T-helper 22 cell (primary cell): ENCODE results near the gene SLC17A9.
"Not testable (repeated sequence)": the region's sequence is repeated elsewhere in the genome, so short reads cannot be mapped to it uniquely, and the experiment has no call there.

ENCODE experiments used
- DNase-seq: peaks from one replicate; pipeline ENCODE4 v3.0.0-alpha.2; 2020; ENCODE audit warnings: low read depth

The SLC17A9 gene

GRCh38 chr20:62956387-62957135 is 4.1 kb downstream of the SLC17A9 start:
- DNase-seq = no peak

GRCh38 chr20:62957136-62958117 is 4.9 kb downstream of the SLC17A9 start:
- no peak for DNase-seq

- no peak for DNase-seq
Observed at GRCh38 chr20:62958388-62959100, 6.0 kb downstream of the SLC17A9 start.

DNA sequence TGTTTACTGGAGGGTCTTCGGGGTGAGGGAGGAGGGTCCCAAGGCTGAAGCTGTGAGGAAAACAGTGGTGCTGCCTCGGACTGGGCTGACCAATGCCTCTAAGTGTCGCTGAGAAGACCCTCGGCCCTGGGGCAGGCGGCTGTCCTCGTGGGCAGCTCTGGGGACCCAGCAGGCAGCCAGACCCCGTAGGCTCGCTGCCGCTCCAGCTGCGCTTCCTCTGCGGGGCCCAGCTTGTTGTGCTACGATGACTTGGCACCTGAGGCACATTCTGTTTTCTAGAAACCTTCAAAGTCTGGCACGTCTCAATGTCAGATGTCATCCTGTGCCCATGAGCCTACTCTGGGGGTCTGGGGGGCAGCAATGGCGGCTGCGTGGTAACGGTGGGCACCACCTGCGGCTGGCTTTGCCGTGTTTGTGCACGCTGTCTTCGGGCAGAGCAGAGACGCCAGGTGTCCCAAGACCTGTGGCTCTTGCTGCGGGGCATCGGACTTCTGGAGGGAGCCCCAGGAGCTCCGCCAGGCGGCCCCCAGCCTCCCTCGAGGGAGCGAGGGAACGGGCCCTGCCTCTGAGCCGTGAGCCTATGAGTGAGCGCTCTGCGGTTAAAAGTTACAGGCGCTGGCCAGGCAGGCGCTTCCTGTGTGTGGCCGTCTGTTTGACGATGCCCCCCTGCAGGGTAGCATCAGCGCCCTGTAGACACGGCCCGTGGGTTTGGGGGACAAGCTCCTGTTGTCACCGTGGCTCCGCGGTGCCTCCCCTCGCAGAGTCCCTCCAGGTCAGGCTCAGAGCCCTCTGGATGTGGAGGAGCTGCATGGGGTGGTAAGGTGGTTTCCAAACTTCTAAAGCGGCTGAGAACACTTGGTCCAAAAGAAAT is 6.8 kb downstream of the SLC17A9 start:
- no peak for DNase-seq

- no peak for DNase-seq
Observed at GRCh38 chr20:62959998-62960436, 7.5 kb downstream of the SLC17A9 start.

DNA sequence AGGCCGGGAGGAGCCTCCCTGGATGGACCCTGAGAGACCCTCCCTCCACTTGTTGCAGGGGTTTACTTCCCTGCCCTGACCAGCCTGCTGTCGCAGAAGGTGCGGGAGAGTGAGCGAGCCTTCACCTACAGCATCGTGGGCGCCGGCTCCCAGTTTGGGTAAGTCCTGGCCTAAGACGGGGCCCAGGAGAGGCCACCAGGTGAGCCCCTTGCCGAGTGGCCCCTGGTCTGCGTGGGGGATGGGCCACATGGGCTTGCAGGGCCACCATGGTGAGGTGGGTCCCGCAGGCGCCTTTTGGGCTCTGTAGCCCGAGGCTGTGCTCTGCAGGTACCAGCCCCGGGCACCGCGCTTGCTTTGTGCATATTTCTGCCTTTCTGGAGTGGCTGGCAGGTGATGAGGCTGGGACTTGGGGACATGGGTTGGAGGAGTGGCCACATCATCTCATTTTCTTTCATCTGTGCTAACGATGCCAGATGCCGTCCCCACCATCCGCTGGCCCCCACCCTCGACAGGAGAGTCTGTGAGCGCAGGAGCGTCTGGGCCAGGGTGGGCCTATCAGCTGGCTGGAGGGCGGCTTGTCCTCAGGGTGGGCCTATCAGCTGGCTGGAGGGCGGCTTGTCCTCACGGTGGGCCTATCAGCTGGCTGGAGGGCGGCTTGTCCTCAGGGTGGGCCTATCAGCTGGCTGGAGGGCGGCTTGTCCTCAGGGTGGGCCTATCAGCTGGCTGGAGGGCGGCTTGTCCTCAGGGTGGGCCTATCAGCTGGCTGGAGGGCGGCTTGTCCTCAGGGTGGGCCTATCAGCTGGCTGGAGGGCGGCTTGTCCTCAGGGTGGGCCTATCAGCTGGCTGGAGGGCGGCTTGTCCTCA is 8.2 kb downstream of the SLC17A9 start:
- not testable (repeated sequence) for DNase-seq

DNA sequence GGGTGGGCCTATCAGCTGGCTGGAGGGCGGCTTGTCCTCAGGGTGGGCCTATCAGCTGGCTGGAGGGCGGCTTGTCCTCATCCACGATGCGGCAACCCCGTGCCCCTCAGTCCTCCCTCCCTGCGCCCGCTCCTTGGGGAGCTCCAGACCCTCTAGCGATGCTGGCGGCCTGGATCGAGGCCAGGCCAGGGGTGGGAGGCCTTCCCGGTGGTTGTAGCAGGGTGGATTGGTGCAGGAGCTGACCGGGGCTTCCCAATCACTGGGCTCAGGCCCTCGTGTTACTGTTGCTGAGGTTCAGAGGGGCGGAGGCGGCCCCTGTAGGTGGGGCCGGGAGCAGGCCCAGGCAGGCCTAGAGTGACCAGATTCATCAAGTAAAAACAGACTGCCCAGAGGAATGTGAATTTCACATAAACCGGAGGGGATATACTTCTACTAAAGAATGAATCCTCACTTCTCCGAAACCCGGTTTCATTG is 8.8 kb downstream of the SLC17A9 start:
- no peak for DNase-seq

- DNase-seq = no peak
Observed at GRCh38 chr20:62961799-62962198, 9.3 kb downstream of the SLC17A9 start.

DNA sequence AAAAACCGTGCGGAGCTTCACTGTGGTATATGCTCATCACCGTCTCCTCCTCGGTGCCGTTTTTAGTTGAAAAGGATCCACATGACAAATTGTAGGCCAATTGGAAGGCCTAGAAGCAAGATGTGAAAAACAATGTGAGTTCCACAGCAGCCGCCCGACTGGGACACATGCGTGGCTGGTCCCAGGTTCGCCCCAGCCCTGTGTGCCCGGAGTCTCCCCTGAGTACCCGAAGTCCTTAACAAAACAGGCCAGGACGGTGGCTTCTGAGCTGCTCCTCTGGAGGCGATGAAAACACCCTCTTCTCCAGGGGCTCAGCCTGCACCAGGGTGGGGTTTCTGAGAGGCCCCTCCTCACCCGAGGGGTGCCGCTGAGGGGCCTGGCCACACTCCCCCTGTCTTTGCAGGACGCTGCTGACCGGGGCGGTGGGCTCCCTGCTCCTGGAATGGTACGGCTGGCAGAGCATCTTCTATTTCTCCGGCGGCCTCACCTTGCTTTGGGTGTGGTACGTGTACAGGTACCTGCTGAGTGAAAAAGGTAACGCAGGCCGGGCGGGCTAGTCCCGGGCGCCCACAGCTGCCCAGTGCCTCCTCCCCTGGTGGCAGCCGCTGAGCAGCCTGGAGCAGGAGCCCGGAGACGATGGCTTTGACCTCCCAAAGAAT is 9.8 kb downstream of the SLC17A9 start:
- DNase-seq = no peak

GRCh38 chr20:62962891-62963613 is 10.5 kb downstream of the SLC17A9 start:
- no peak for DNase-seq

- DNase-seq = no peak
Observed at GRCh38 chr20:62963614-62964397, 11.3 kb downstream of the SLC17A9 start.

DNA sequence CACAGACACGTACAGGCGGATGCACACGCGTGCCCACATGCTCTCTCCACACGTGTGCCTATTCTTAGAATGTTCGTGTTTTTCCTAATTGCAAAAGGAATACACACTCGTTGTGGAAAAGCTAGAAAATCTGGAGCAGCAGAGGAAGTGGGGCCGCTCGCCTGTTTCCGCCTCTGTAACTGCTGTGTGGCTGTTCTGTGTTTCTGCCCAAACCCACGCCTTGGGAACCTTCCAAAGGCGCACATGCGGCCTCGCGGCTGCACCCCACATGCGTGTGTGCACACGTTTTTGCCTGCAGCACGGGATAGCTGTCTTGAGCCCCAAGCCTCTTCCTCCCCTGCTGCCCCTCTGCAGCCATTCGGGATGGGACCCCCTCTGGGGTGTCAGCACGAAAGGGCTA is 12.2 kb downstream of the SLC17A9 start:
- no peak for DNase-seq

GRCh38 chr20:62965363-62965771 is 12.9 kb downstream of the SLC17A9 start:
- no peak for DNase-seq

DNA sequence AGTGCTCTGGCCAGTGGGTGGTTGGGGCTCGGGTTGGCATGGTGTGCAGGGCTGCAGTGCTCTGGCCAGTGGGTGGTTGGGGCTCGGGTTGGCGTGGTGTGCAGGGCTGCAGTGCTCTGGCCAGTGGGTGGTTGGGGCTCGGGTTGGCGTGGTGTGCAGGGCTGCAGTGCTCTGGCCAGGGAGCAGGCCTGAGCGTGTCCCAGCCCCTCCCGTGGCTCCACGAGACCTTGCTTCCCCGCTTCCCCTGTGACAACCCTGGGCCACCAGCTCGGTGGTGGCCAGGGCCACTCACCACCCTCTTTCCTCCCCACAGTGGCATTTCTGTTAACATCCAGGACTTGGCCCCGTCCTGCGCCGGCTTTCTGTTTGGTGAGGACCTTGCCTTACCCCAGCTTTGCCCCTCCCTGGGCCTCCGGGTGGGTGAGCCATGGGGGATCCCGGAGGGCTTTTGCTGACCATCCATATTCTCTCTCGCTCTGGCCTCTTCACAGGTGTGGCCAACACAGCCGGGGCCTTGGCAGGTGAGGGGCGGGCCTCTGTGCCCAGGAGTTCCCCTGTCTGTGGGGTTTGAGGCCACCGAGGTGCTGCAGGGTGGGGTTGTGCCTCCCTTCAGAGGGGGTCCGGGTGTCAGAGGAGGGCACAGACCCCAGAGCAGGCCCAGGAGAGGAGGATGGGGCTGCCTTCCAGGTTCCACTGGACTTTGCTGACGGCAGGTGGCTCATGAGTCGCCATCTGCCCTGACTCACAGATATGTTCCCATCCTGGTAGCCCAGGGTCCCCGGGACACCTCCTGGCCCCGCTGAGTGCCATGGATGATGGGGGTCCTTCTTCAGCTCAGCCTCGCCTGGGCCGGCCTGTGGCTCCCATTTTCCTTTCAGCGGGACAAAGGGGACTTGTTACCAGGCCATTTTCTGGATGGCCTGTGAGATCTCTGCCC is 14.0 kb downstream of the SLC17A9 start:
- no peak for DNase-seq

DNA sequence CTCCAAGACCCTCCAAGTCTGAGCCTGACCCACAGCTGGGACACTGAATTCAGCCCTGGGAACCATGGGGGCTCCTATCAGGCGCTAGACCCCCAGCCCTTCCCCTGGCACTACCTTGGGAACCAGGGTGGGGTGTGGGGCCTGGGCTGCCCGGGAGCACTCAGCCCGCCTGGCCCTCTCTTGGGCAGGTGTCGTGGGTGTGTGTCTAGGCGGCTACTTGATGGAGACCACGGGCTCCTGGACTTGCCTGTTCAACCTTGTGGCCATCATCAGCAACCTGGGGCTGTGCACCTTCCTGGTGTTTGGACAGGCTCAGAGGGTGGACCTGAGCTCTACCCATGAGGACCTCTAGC is 14.6 kb downstream of the SLC17A9 start:
- no peak for DNase-seq

DNA sequence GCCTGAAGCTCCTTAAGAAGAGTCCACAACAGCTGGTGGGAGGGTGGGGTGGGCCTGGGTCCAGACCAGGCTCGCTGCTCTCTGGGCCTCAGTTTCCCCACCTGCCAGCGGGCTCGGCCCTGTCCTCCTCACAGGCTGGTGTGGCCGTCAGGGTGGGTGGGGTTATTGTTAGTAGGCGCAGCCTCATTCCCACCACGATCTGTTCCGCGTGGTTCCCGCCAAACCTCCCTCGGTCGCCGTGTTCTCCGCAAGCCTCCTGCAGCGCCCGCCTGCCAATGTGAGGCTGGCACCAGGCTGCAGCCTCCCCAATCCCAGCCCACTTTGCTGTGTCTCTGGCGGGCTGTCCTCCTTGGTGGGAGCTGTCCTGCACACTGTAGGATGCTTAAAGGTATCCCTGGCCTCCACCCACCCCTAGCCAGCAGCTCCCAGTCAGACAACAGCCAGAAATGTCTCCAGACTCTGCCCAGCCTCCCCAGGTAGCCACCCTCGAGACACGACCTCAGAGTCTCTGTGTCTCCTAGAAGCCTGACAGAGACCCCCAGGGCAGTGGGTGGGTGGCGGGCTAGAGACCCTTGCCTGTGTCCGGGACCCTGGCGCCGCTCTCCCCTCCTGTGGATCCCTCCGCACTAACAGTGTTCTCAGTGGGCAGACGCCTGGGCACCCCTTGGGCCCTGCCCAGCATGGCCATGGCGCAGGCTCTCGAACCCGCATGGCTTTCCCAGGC is 15.3 kb downstream of the SLC17A9 start:
- DNase-seq = no peak
